ENCODE measurements around the gene KIFAP3. TPM values are rescaled to one million over a fixed set of nuclear protein-coding genes. Genes with fewer than 3 reads are reported as not detected.
"Not testable (repeated sequence)": the region's sequence is repeated elsewhere in the genome, so short reads cannot be mapped to it uniquely, and the experiment has no call there.

The KIFAP3 gene
- total RNA-seq, 1 donor from 2014 or later: 35.1 TPM

- no peaks in the 10 kb centered on the region for H3K27me3 Mint-ChIP-seq (ENCODE audit: unreplicated experiment)
- H3K36me3 Mint-ChIP-seq (ENCODE audit: unreplicated experiment): peaks cover 14% of the 10 kb centered on the region
- H3K27ac Mint-ChIP-seq (ENCODE audit: unreplicated experiment): no peak overlapping the region
- no peak for DNase-seq (ENCODE audit: extremely low spot score, unreplicated experiment)
- no peaks in the 10 kb centered on the region for H3K9me3 Mint-ChIP-seq (ENCODE audit: unreplicated experiment)
- no peak overlapping the region for H3K4me3 Mint-ChIP-seq (ENCODE audit: unreplicated experiment)
- peaks cover 65% of the 10 kb centered on the region for H3K4me1 Mint-ChIP-seq (ENCODE audit: unreplicated experiment)
- no peak for TF ChIP-seq CTCF (IDR thresholded peaks at IDR 0.05)
Observed at GRCh38 chr1:170071378-170071777, 3.1 kb downstream of the KIFAP3 start.

- DNase-seq (ENCODE audit: extremely low spot score, unreplicated experiment): no peak
- no peak for TF ChIP-seq CTCF (IDR thresholded peaks at IDR 0.05)
- Mint-ChIP-seq H3K4me1 (ENCODE audit: unreplicated experiment) (peaks cover 52% of the 10 kb centered on the region), H3K36me3 (ENCODE audit: unreplicated experiment) (peaks cover 14% of the 10 kb centered on the region), H3K9me3 (ENCODE audit: unreplicated experiment) (no peaks in the 10 kb centered on the region), H3K4me3 (ENCODE audit: unreplicated experiment) (peak overlapping the region; percentile 53), H3K27ac (ENCODE audit: unreplicated experiment) (peak overlapping the region; percentile 79), H3K27me3 (ENCODE audit: unreplicated experiment) (no peaks in the 10 kb centered on the region)
Observed at GRCh38 chr1:170068923-170069322, 5.6 kb downstream of the KIFAP3 start.

GRCh38 chr1:170067253-170067819 lies 7.2 kb downstream of the KIFAP3 start:
- no peak for TF ChIP-seq CTCF (IDR thresholded peaks at IDR 0.05)

GRCh38 chr1:170064821-170065220 lies 9.7 kb downstream of the KIFAP3 start:
- peaks cover 14% of the 10 kb centered on the region for H3K36me3 Mint-ChIP-seq (ENCODE audit: unreplicated experiment)
- TF ChIP-seq CTCF (IDR thresholded peaks at IDR 0.05): no peak
- no peak overlapping the region for H3K4me3 Mint-ChIP-seq (ENCODE audit: unreplicated experiment)
- no peak for DNase-seq (ENCODE audit: extremely low spot score, unreplicated experiment)
- peaks cover 34% of the 10 kb centered on the region for H3K4me1 Mint-ChIP-seq (ENCODE audit: unreplicated experiment)
- H3K9me3 Mint-ChIP-seq (ENCODE audit: unreplicated experiment): peaks cover 12% of the 10 kb centered on the region
- H3K27me3 Mint-ChIP-seq (ENCODE audit: unreplicated experiment): no peaks in the 10 kb centered on the region
- no peak overlapping the region for H3K27ac Mint-ChIP-seq (ENCODE audit: unreplicated experiment)

More at GRCh38 chr1:170067253-170067819, 7.2 kb downstream of the KIFAP3 start:
- peaks cover 20% of the 10 kb centered on the region for H3K36me3 Mint-ChIP-seq (ENCODE audit: unreplicated experiment)
- DNase-seq (ENCODE audit: extremely low spot score, unreplicated experiment): no peak
- no peak overlapping the region for H3K4me3 Mint-ChIP-seq (ENCODE audit: unreplicated experiment)
- H3K27me3 Mint-ChIP-seq (ENCODE audit: unreplicated experiment): no peaks in the 10 kb centered on the region
- H3K27ac Mint-ChIP-seq (ENCODE audit: unreplicated experiment): no peak overlapping the region
- peaks cover 43% of the 10 kb centered on the region for H3K4me1 Mint-ChIP-seq (ENCODE audit: unreplicated experiment)
- H3K9me3 Mint-ChIP-seq (ENCODE audit: unreplicated experiment): peaks cover 8% of the 10 kb centered on the region

GRCh38 chr1:170063109-170063826 lies 11.2 kb downstream of the KIFAP3 start:
- DNase-seq (ENCODE audit: extremely low spot score, unreplicated experiment): no peak
- Mint-ChIP-seq H3K27ac (ENCODE audit: unreplicated experiment) (no peak overlapping the region), H3K9me3 (ENCODE audit: unreplicated experiment) (peaks cover 12% of the 10 kb centered on the region), H3K4me3 (ENCODE audit: unreplicated experiment) (no peak overlapping the region), H3K36me3 (ENCODE audit: unreplicated experiment) (peaks cover 14% of the 10 kb centered on the region), H3K4me1 (ENCODE audit: unreplicated experiment) (peaks cover 19% of the 10 kb centered on the region), H3K27me3 (ENCODE audit: unreplicated experiment) (no peaks in the 10 kb centered on the region)
- TF ChIP-seq CTCF (IDR thresholded peaks at IDR 0.05): no peak

- H3K27ac Mint-ChIP-seq (ENCODE audit: unreplicated experiment); H3K27me3 Mint-ChIP-seq (ENCODE audit: unreplicated experiment); H3K4me1 Mint-ChIP-seq (ENCODE audit: unreplicated experiment); H3K4me3 Mint-ChIP-seq (ENCODE audit: unreplicated experiment); DNase-seq (ENCODE audit: extremely low spot score, unreplicated experiment): not testable (repeated sequence)
- H3K36me3 Mint-ChIP-seq (ENCODE audit: unreplicated experiment): peaks cover 14% of the 10 kb centered on the region
- H3K9me3 Mint-ChIP-seq (ENCODE audit: unreplicated experiment): peaks cover 12% of the 10 kb centered on the region
Observed at GRCh38 chr1:170061676-170062075, 12.8 kb downstream of the KIFAP3 start.

GRCh38 chr1:170060015-170060520 lies 14.4 kb downstream of the KIFAP3 start:
- not testable (repeated sequence) for DNase-seq (ENCODE audit: extremely low spot score, unreplicated experiment); H3K27me3 Mint-ChIP-seq (ENCODE audit: unreplicated experiment); H3K4me3 Mint-ChIP-seq (ENCODE audit: unreplicated experiment); H3K4me1 Mint-ChIP-seq (ENCODE audit: unreplicated experiment); H3K27ac Mint-ChIP-seq (ENCODE audit: unreplicated experiment)
- peaks cover 12% of the 10 kb centered on the region for H3K9me3 Mint-ChIP-seq (ENCODE audit: unreplicated experiment)
- peaks cover 14% of the 10 kb centered on the region for H3K36me3 Mint-ChIP-seq (ENCODE audit: unreplicated experiment)
